Activated naive CD8-positive, alpha-beta T cell treated with anti-CD3 and anti-CD28 coated beads for 36 hours (primary cell): ENCODE results near the gene TCF15. TPM values are rescaled to one million over a fixed set of nuclear protein-coding genes. Genes with fewer than 3 reads are reported as not detected.
A peak's percentile ranks its signal among the peaks of the same experiment; 100 is the strongest.

Experiments used
- DNase-seq: peaks from one replicate; pipeline ENCODE4 v3.0.0; 2021
- H3K27ac Mint-ChIP-seq: one replicate; pipeline ENCODE4 v1.8.0; 2022; ENCODE audit warnings: mild to moderate bottlenecking, moderate library complexity, mixed read lengths
- H3K27me3 Mint-ChIP-seq: one replicate; pipeline ENCODE4 v1.8.0; 2022; ENCODE audit warnings: mild to moderate bottlenecking, mixed read lengths
- H3K36me3 Mint-ChIP-seq: one replicate; pipeline ENCODE4 v1.8.0; 2021; ENCODE audit warnings: mild to moderate bottlenecking, mixed read lengths
- H3K4me1 Mint-ChIP-seq: one replicate; pipeline ENCODE4 v1.8.0; 2021; ENCODE audit warnings: mixed read lengths
- H3K4me3 Mint-ChIP-seq: one replicate; pipeline ENCODE4 v1.8.0; 2022; ENCODE audit warnings: mild to moderate bottlenecking, moderate library complexity, mixed read lengths
- H3K9me3 Mint-ChIP-seq: one replicate; pipeline ENCODE4 v1.8.0; 2022; ENCODE audit warnings: mixed read lengths
- total RNA-seq, 2 experiments: library from RNA; stranded (reverse); gene quantifications; one replicate each; pipeline ENCODE4 v1.2.3, GENCODE V29; 2021

TCF15 gene
- total RNA-seq, 2 experiments from 2014 or later, result 0.14 to 0.23 TPM

DNA sequence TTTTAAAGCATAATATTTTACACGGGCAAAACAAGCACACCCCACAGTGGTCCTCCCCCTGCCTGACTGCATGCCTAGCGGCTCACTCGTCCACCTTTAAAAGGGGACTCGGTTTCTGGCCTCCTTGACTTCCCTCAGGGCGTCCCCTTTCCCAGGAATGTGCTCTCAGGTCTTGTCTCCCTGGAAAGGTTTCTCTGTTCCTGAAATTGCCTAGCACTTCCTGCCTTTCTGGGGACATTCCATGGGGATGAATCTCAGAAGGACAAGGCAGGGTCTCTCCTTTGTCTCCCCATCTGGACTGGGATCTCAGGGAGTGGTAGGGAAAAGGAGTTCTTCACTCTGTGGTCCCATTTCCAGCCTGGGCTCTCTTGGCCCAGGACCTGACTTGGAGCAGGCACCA is 4.9 kb downstream of the TCF15 start:
- H3K27ac Mint-ChIP-seq, result no peak overlapping the region
- no peaks in the 10 kb centered on the region for H3K36me3 Mint-ChIP-seq
- no peaks in the 10 kb centered on the region for H3K9me3 Mint-ChIP-seq
- DNase-seq, result no peak
- peaks cover 23% of the 10 kb centered on the region for H3K27me3 Mint-ChIP-seq
- no peak overlapping the region for H3K4me3 Mint-ChIP-seq
- no peaks in the 10 kb centered on the region for H3K4me1 Mint-ChIP-seq

DNA sequence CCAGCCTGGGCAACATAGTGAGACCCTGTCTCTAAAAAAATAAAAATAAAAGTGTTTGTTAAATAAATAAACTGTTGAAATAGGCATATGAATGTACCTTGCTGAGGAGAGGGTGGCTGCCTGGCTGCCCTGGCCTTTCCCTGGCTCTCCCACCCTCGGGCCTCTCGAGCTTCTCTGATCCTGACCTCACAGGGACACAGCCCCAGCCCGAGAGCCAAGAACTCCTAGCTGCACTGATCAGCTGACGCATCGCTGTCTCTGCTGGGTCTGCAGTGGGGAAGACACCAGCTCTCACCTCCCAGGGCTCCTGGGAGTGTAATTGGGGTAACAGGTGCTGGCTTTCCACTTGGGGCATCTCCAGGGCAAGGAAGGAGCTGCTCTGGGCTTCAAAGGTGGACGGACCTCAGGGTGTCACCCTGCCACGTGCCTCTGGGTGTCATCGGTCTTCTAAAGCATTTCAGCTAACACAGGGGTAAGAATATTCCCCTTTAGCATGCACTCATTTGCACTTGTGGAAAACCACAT is 6.9 kb downstream of the TCF15 start:
- Mint-ChIP-seq H3K36me3 (no peaks in the 10 kb centered on the region), H3K27ac (no peak overlapping the region), H3K9me3 (no peaks in the 10 kb centered on the region), H3K27me3 (peaks cover 12% of the 10 kb centered on the region), H3K4me3 (no peak overlapping the region), H3K4me1 (no peaks in the 10 kb centered on the region)
- DNase-seq, result no peak

DNA sequence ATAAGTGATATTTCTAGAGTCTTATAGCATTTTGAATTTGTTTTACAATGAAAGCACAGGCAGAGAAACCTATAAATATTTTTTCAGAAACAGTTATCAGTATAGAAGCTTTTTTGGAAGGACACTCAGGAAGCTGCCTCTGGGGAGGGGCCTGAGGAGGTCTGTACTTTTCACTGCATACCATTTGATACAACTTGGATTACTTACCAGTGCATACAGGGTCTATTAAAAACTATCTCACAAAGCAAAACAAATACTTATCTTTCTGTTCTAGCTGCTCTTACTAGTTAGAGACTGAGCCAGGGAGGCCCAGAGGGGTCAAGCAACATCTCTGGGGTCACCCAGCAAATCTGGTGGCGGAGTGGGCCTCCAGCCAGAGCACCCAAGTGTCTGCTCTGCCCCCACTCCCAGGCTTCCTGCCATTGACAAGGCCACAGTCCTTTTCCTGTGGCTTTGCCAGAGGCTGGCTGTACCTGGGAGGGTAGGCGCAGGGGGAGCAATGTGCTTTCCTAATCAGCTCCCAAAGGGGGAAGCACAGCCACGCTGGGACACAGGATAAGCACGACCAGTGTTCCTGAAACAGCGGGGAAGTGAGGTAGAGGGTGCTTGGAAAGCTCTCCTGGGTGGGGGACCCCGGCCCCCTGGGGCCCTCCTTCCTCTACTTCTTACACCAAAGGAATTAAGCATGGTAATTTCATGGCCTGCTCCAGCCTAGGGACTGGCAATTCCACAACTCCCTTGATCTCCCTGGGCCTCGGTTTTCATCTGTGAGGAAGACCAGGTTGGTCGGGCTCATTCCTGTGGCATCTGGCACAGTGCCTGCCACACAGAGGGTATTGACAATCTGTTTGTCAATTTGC is 7.8 kb downstream of the TCF15 start:
- Mint-ChIP-seq H3K27me3 (peaks cover 7% of the 10 kb centered on the region), H3K4me3 (no peak overlapping the region), H3K36me3 (no peaks in the 10 kb centered on the region), H3K4me1 (no peaks in the 10 kb centered on the region), H3K9me3 (no peaks in the 10 kb centered on the region), H3K27ac (no peak overlapping the region)
- no peak for DNase-seq

DNA sequence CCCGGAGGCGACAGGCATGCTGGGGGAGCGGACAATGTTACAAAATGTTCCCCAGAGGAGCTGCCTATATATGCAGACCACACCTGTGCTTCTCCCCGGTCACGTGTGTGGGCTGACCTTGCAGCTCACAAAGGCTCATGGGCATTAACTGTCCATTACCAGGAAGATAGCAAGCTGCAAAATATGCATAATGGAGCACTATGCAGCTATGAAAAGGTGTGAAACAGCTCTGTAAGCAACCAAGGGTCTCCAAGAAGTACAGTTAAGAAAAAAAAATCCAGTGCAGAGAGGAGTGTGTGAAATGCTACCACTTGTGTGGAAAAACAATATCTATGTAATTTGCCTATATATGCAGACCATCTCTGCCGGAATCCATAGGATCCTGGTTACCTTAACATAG is 9.4 kb downstream of the TCF15 start:
- Mint-ChIP-seq H3K4me3 (no peak overlapping the region), H3K27me3 (no peaks in the 10 kb centered on the region), H3K4me1 (no peaks in the 10 kb centered on the region), H3K36me3 (no peaks in the 10 kb centered on the region), H3K27ac (no peak overlapping the region), H3K9me3 (no peaks in the 10 kb centered on the region)
- no peak for DNase-seq

DNA sequence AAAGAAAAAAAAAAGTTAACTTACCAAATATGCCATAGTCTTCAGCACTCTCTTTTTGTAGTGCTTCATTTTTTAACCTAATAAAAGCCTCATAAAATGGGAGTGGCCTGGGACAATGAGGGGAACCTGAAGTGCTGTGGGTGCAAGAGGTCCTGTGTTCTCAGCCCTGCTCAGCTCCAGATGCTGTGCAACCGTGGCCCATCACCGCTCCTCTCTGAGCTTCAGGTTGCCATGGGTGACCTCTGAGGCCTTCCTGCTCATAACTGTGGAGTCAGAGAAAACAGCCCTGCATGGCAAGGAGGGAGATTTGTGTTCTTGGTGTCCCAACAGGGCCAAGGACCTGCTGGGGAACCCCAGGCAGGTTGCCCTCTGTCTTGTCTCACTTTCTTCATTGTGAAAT is 10.0 kb downstream of the TCF15 start:
- H3K27me3 Mint-ChIP-seq, result no peaks in the 10 kb centered on the region
- H3K36me3 Mint-ChIP-seq, result no peaks in the 10 kb centered on the region
- H3K4me3 Mint-ChIP-seq, result no peak overlapping the region
- H3K4me1 Mint-ChIP-seq, result no peaks in the 10 kb centered on the region
- H3K27ac Mint-ChIP-seq, result no peak overlapping the region
- no peaks in the 10 kb centered on the region for H3K9me3 Mint-ChIP-seq
- DNase-seq, result no peak

DNA sequence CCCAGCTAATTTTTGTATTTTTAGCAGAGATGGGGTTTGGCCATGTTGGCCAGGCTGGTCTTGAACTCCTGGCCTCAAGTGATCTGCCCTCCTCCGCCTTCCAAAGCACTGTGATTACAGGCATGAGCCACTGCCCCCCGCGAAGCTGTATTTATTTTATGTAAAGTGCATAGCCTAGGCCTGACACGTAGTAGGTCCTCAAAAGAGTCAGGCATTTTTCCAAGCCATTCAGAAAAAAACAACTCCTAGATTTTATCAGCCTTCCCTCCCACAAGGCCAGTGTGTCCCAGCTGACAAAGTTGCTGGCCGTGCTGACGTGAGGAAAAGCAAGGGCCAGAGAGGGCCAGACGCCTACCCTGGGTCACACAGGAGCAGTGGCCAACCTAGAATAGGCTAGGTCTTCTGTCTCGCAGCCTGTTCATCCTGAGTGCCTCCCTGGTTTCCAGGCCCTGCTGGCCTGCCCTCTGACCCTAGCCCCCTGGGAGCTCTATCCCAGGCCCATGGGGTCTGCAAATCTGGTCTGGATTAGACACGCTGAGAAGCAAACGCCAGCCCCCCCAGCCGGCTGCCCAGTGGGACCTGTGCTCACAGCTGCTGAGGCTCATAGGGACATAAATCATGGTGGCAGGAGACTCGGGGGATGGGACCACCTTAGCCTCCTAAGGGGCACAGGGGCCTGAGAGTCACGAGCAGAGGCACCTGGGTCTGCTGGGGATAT is 11.8 kb downstream of the TCF15 start:
- H3K4me1 Mint-ChIP-seq, result no peaks in the 10 kb centered on the region
- no peaks in the 10 kb centered on the region for H3K9me3 Mint-ChIP-seq
- H3K27me3 Mint-ChIP-seq, result no peaks in the 10 kb centered on the region
- DNase-seq, result no peak
- H3K36me3 Mint-ChIP-seq, result no peaks in the 10 kb centered on the region
- H3K27ac Mint-ChIP-seq, result no peak overlapping the region
- no peak overlapping the region for H3K4me3 Mint-ChIP-seq

DNA sequence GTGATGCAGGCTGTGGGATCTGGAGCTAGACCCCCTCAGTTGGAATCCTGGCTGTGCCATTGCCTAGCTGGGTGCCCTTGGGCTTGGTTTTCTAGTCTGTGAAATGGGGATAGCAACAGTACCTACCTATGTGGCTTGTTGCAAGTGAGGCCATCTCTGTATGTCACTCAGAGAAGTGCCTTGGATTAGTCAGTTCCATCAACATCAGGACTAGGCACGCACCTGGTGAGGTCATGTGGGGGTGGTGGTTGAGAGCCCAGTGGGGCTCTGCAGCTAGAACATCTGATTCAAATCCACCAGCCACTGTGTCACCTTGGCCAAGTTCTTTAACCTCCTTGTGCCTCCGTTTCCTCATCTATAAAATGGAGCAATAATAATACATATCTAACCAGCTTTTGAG is 12.5 kb downstream of the TCF15 start:
- H3K27me3 Mint-ChIP-seq, result no peaks in the 10 kb centered on the region
- no peaks in the 10 kb centered on the region for H3K36me3 Mint-ChIP-seq
- no peak overlapping the region for H3K27ac Mint-ChIP-seq
- H3K4me1 Mint-ChIP-seq, result no peaks in the 10 kb centered on the region
- DNase-seq, result no peak
- H3K4me3 Mint-ChIP-seq, result no peak overlapping the region
- no peaks in the 10 kb centered on the region for H3K9me3 Mint-ChIP-seq

DNA sequence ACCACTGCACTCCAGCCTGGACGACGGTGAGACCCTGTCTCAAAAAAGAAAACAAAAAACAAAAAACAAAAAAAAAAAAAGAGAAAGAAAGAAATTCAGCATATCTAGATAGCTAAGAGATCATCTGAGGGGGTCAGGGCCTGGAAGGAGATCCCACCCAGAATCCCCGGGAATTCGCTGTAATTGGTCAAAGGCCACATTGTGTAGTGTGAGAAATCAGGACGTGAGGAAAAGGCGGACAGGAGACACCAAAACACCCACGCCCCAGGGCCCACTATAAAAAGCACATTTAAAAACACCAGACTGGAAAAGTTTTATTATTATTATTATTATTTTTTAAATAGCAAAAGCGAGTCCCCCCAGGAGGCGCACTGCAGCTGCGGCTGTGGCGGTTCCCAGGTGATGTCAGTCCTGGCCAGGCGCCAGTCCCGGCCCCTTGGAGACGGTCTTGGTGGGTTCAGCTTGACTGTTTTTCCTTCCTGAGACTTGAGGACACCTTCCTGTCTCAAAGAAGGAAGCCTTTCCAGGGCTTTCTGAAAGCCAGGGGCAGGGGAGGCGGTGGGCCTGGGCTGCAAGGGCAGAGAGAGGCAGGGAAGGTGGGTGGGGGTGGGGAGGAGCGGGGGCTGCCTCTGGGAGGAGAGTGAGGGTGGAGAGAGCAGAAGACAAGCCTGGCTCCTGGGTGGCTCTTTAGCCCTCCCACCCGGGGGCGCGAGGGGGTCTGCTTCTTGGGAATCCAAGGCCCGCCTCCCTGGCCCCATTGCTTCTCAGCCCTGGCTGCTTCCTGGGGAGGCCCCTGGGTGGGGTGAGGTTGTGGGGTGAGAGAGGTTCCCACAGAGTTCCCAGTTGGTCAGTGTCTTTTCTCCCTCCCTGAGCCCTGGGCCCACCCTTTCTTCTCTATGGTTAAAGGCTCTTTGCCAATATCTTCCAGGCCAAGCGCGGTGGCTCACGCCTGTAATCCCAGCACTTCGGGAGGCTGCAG is 14.5 kb downstream of the TCF15 start:
- H3K9me3 Mint-ChIP-seq, result no peaks in the 10 kb centered on the region
- H3K36me3 Mint-ChIP-seq, result no peaks in the 10 kb centered on the region
- H3K27me3 Mint-ChIP-seq, result peaks cover 5% of the 10 kb centered on the region
- no peaks in the 10 kb centered on the region for H3K4me1 Mint-ChIP-seq
- no peak overlapping the region for H3K27ac Mint-ChIP-seq
- DNase-seq, result no peak
- no peak overlapping the region for H3K4me3 Mint-ChIP-seq

DNA sequence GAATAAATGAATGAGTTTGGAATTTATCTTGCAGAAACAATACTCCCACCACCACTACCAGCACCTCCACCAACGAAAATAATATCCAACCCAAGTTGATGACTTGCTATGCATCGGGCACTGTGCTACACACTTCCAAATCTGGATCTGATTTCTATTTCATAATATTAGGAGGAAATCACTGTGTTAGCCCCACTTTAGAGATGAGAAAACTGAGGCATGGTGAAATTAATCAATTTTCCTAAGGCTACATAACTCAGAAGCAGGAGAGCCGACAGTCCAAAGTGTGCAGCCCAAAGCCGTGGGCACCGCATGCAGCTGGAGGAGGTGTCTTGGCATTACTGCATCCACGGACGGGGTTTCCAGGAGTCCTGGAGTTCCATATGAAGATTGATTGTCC is 17.6 kb downstream of the TCF15 start:
- H3K27ac Mint-ChIP-seq, result no peak overlapping the region
- no peaks in the 10 kb centered on the region for H3K4me1 Mint-ChIP-seq
- H3K27me3 Mint-ChIP-seq, result peaks cover 11% of the 10 kb centered on the region
- no peaks in the 10 kb centered on the region for H3K9me3 Mint-ChIP-seq
- no peak for DNase-seq
- no peaks in the 10 kb centered on the region for H3K36me3 Mint-ChIP-seq
- H3K4me3 Mint-ChIP-seq, result no peak overlapping the region

DNA sequence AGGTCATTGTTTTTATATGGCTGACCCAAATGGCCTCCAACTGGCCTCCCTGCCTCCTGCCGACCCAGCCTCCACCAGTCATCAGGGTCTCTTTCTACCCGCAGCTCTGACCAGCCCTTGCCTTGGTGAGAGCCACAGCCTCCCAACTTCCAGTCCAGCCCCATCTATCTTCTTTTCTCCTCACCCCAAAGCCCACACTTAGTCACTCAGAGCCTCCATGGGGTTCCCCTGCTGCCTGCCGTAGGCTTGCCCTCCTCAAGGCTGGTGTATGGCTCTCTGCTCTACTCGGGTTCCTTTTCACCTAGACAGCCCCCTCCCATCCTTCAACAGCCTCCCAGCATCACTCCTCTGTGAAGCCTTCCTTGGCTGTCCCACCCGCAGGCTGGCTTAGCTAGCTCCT is 18.2 kb downstream of the TCF15 start:
- H3K27me3 Mint-ChIP-seq, result peaks cover 13% of the 10 kb centered on the region
- no peaks in the 10 kb centered on the region for H3K9me3 Mint-ChIP-seq
- no peak for DNase-seq
- H3K36me3 Mint-ChIP-seq, result no peaks in the 10 kb centered on the region
- no peaks in the 10 kb centered on the region for H3K4me1 Mint-ChIP-seq
- no peak overlapping the region for H3K4me3 Mint-ChIP-seq
- no peak overlapping the region for H3K27ac Mint-ChIP-seq

DNA sequence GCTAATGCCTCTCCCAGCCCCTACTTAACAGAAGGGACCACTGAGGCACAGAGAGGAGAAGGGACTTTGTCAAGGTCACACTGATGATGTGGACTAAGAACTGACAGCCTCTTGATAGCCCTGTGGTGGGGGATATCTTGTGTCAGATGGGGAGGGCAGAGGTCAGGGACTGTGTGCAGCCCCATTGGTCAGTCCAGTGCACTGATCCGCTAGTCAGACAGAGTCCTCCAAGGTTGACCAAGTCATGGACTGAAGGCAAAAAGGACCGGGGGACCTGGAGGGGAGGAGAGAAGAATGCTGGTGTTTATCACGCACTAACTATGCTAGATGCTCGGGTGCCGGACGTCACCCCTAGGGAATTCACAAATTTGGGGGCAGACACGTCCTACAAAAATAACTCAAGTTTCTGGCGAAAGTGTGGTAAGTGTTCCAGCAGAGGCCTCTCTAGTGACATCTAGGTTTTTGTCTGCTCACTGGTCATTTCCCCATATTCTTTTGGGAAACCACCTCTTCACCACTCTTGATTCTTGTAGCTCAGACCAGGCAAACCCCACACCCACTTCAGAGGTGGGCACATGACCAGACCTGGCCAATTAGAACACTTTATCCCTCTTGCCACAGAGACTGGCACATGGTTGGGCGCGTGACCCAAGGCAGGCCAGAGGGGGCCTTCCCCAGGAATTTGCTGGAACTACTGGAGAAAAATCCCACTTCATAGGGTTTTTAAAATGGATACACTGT is 21.0 kb downstream of the TCF15 start:
- H3K36me3 Mint-ChIP-seq, result no peaks in the 10 kb centered on the region
- H3K4me1 Mint-ChIP-seq, result no peaks in the 10 kb centered on the region
- H3K9me3 Mint-ChIP-seq, result no peaks in the 10 kb centered on the region
- no peak for DNase-seq
- H3K27me3 Mint-ChIP-seq, result peaks cover 21% of the 10 kb centered on the region
- no peak overlapping the region for H3K4me3 Mint-ChIP-seq
- H3K27ac Mint-ChIP-seq, result no peak overlapping the region

DNA sequence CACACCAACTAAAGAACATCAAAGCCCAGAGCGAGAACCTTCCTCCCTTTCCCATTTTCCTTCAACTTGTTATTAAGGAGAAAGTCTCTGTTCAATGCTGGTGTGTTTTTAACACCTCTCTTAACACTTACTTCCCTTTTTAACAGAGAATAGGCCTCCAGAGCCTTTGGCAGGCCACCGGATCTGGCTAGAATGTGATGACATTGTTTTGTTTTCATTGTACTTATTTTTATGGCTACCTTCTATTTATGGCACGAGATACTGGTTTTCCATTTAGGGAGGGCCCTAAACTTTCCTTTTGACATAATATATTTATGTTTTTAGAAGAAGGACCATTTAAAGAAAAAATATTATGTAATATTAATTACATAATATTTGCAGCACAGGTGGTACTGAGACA is 21.6 kb downstream of the TCF15 start:
- no peaks in the 10 kb centered on the region for H3K36me3 Mint-ChIP-seq
- DNase-seq, result no peak
- peaks cover 21% of the 10 kb centered on the region for H3K27me3 Mint-ChIP-seq
- no peaks in the 10 kb centered on the region for H3K4me1 Mint-ChIP-seq
- no peak overlapping the region for H3K4me3 Mint-ChIP-seq
- no peak overlapping the region for H3K27ac Mint-ChIP-seq
- H3K9me3 Mint-ChIP-seq, result no peaks in the 10 kb centered on the region

DNA sequence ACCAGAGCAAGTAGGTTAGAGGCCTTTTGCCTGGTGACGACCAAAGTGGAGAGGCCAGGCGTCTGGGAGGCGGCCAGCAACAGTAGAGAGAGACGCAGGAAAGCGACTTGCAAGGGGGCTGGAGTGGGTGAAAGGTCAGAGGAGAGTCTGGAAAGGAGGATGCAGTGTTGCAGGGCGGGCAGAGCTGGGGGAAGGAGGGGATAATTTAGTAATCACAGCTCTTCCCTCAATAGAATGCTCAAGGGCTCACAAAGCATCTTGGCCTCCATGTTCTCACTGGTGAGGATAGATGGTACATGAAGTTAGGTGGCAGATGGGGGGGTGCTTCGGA is 25.2 kb downstream of the TCF15 start:
- no peak for DNase-seq
- H3K4me3 Mint-ChIP-seq, result no peak overlapping the region
- no peaks in the 10 kb centered on the region for H3K9me3 Mint-ChIP-seq
- no peak overlapping the region for H3K27ac Mint-ChIP-seq
- H3K36me3 Mint-ChIP-seq, result no peaks in the 10 kb centered on the region
- H3K27me3 Mint-ChIP-seq, result peaks cover 21% of the 10 kb centered on the region
- no peaks in the 10 kb centered on the region for H3K4me1 Mint-ChIP-seq

DNA sequence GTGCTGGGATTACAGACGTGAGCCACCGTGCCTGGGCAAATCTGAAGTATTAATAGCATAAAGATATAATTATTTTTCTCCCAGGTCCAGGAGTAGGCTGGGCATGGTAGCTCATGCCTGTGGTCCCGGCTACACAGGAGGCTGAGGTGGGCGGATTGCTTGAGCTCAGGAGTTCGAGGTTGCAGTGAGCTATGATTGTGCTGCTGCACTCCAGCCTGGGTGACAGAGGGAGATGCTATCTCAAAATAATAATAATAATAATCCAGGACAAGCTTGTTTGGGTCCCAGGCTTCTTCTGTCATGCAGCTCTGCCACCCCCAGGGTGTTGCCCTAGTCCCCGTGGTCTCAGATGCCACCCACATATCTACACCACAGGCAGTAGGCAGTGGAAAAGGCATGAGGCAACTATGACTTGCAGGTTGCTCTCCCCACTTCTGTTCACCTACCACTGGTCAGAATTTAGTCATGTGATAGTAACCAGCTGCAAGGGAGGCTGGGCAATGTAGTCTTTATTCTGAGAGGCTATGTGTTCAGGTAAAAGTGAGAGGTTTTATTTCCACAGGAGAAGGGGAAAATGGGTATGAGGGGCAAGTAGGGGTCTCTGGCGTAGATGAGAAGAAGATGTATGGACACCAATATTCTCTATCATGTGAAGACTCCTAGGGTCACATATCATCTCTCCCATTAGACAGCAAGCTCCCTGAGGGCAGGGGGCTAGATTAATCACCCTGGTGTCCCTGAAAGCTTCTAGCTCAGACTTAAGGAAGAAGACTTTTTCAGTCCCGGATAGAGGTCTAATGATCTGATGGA is 25.7 kb downstream of the TCF15 start:
- DNase-seq, result peak; percentile 28
- Mint-ChIP-seq H3K27ac (no peak overlapping the region), H3K4me3 (no peak overlapping the region), H3K27me3 (peaks cover 21% of the 10 kb centered on the region), H3K9me3 (no peaks in the 10 kb centered on the region), H3K36me3 (no peaks in the 10 kb centered on the region), H3K4me1 (no peaks in the 10 kb centered on the region)
